Breast epithelium (tissue), 3 donors: Measurements from ENCODE around the gene CCL21.

ENCODE experiments used
- CTCF ChIP-seq, 3 donors: fragments of 450-650 bp; IDR thresholded peaks; one replicate each; pipeline ENCODE4 v1.5.1; 2016 to 2017; ENCODE audit warnings: antibody characterized with exemption in 3 of 3, mild to moderate bottlenecking in 3 of 3, moderate library complexity in 3 of 3
- POLR2A ChIP-seq: fragments of 450-650 bp; IDR thresholded peaks from one replicate; pipeline ENCODE4 v1.6.1; 2016; ENCODE audit warnings: antibody characterized with exemption, mild to moderate bottlenecking, moderate library complexity

DNA sequence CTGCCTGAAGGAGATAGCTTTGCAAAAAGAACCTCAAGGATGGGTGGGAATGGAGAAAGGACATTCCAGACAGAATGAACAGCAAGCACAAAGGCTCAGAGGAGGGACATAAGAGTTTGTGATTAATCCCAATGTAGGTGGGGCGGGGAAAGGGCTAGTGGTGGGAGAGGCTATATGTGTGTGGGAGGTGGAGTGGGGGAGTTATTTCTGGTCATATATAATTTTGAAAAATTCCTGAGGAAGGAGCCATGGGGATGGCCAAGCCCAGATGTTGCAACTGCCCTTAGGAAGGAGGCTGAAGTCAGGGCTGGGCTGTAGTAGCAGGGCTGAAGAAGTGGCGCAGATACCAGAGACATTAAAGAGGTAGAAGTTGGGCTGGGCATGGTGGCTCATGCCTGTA is 34.1 kb downstream of the CCL21 start:
- no peak for TF ChIP-seq CTCF (IDR thresholded peaks at IDR 0.05)
- no peak for TF ChIP-seq POLR2A
